Muscle of arm (tissue), 14 donors: ENCODE measurements around the gene EMX1. TPM values are rescaled to one million over a fixed set of nuclear protein-coding genes. Genes with fewer than 3 reads are reported as not detected.

Source experiments
- DNase-seq: peaks from one replicate; pipeline ENCODE4 v3.0.0-alpha.2; 2013
- long read RNA-seq, 11 donors: transcript quantifications; one replicate each; lab custom pipeline, GENCODE V29; 2026
- polyA plus RNA-seq, 12 donors: library from polyadenylated mRNA; unstranded; fragments of 120-200 nt; gene quantifications; one replicate each; pipeline ENCODE4 v1.2.1, GENCODE V29; 2013; ENCODE audit not compliant: insufficient read length in 12 of 12

EMX1 gene
- under 1 TPM in 4 of 12 donors, not detected in 8; 0.10 to 0.27 (median 0.16) TPM for polyA plus RNA-seq
- long read RNA-seq, donor 1: 0 reads
- long read RNA-seq, donor 2: 0 reads
- long read RNA-seq, donor 3: 0 reads
- long read RNA-seq, donor 4: 0 reads
- long read RNA-seq, donor 5: 0 reads
- long read RNA-seq, donor 6: 0 reads
- long read RNA-seq, donor 7: 0 reads
- long read RNA-seq, donor 8: 0 reads
- long read RNA-seq, donor 9: 0 reads
- long read RNA-seq, donor 10: 0 reads
- long read RNA-seq, donor 11: 0 reads

- no peak for DNase-seq
Measured at GRCh38 chr2:72917138-72917876, at the start of gene EMX1. Gene EMX1, plus strand, starts transcription at chr2:72917519. Its CDS starts 334 bp downstream, at chr2:72917853.

DNA sequence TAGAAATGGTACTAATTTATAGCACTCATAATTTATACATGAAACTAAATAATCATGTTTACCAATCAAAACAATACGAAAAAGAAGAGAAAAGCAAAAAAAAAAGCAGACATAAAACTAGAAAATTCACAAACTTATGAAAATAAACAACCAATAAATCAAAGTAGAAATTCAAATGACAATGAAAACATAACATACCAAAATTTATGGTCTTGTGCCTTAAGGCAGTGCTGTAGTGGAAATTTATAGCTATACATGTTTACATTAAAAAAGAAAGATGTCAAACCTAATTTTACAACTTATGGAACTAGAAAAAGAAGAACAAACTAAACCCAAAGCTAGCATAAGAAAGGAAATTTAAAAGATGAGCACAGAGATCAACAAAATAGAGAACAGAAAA, 46.3 kb upstream of the EMX1 start:
- DNase-seq: no peak

DNA sequence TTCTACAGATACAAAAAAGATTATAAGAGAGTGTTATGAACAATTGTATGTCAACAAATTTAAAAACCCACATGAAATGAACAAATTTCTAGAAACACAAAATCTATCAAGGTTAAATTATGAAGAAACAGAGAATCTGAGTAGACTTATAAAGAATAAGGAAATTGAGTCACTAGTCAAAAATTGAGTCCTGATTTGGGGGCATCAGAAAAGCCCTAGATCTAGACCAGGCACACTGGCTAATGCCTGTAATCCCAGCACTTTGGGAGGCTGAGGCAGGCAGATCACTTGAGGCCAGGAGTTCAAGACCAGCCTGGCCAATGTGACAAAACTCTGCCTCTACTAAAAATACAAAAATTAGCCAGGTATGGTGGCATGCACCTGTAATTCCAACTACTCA, 45.4 kb upstream of the EMX1 start:
- no peak for DNase-seq

DNA sequence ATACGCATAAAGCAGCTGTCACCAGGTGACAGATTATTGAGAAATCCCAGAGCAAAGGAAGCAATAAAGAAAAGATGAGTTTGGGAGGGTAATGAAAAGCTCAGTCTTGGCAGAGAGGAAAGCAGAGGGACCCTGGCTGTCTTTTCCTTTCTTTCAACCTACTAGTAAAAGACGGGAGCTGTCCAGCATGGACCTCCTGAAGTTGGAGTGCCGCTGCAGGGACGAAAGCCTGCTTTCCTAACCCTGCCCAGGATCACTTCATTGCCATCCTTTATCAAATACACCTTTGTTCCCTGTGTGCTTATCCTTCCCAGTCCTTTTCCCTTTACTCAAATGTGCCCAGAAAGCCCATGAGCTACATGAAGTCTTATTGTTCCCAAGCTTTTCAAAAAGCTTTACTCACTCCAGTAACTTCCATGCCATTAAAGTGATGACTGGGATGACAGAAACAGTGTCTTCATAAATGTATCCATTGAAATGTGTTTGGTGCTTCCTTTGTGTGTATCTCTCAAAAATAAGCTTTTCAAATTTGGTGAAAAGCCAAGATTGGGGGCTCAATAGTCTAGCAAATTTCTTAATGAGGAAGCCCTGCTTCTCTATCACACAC, 33.9 kb upstream of the EMX1 start:
- peak; percentile 55 for DNase-seq

DNA sequence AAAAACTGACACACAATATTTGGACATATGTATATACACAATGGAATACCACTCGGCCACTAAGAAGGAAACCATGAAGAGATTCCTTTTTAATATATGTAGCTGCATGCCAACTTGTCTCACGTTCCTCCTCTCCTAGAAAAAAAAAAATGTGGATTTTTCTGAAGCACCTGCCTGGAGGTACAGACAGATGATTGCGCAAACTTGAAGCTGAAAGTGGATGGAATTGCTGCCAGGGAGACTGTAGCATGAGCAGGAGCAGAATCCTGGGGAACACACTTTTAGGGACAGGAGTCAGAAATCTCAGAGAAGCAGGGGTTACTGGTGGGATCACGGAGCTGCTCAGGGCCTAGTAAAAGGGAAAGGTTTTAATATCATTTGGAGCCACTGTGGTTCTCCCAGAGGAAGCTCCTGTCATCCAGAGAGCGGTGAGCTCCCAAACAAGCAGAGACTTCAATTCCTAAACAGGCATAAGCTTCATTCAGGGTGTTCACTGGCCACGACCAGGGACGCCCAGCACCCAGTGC, 30.8 kb upstream of the EMX1 start:
- DNase-seq: no peak

- DNase-seq: peak; percentile 13
Measured at GRCh38 chr2:72887032-72887739, 30.1 kb upstream of the EMX1 start, which contains the start of gene SPR. Gene SPR, plus strand, starts transcription at chr2:72887408. Its CDS starts 25 bp downstream, at chr2:72887433.

- DNase-seq: peak; percentile 87
Measured at GRCh38 chr2:72887740-72888437, 29.4 kb upstream of the EMX1 start.

DNA sequence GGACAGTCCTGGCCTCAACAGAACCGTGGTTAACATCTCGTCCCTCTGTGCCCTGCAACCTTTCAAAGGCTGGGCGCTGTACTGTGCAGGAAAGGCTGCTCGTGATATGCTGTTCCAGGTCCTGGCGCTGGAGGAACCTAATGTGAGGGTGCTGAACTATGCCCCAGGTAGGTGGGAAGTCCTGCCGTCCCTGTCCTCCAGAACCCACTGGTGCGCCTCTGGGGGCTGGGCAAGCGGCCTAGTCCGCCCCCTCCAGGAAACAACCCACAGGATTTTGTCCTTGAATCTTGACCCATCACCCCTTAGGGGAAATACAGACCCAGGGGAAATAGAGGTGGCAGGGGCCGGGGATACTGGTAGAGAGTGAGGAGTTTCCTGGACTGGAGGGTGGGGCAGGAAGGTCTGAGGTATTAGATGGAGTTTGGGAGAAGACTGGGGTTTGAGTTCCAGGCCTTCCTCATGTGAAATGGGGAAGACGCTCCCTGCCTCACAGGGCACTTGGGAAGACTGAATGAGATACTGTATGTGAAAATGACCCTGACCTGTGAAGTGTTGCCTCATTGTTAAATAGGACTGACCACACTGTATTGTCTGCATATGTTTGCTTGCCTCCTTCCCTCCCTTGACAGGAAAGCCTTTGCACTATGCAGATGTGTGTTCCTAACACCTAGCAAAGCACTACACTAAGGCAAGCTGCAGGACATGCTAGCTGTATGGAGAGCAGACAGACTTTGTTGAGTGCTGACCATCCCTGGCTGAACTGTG, 28.7 kb upstream of the EMX1 start:
- DNase-seq: no peak

- DNase-seq: no peak
Measured at GRCh38 chr2:72889991-72890390, 27.3 kb upstream of the EMX1 start.

DNA sequence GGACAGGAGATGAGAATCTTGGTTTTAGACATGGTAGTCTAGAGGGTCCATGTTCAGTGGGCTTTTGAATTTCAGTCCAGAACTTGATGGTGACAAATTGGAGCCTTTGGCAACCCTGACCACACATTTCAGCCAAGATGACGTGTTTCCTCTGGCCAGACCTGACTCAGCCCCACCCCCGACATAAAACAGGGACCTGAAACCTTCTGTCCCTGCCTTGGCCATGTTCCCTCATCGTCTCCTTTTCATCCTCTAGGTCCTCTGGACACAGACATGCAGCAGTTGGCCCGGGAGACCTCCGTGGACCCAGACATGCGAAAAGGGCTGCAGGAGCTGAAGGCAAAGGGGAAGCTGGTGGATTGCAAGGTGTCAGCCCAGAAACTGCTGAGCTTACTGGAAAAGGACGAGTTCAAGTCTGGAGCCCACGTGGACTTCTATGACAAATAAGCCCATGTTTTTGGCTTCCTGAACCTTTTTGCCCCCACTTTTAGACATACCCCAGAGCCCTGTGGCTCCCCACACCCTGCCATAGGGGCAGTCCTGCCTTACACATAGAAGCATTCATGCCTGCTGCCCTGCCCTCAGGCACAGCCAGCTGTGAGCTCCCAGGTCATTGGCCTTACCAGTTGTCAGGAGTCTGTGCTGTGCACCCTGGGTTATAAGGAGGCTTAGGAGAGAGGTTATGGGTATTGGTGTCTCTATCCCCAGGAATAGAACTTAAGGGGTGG, 26.1 kb upstream of the EMX1 start:
- no peak for DNase-seq

GRCh38 chr2:72892506-72893173, 24.7 kb upstream of the EMX1 start:
- DNase-seq: peak; percentile 53

GRCh38 chr2:72893594-72894319, 23.6 kb upstream of the EMX1 start:
- DNase-seq: peak; percentile 50

DNA sequence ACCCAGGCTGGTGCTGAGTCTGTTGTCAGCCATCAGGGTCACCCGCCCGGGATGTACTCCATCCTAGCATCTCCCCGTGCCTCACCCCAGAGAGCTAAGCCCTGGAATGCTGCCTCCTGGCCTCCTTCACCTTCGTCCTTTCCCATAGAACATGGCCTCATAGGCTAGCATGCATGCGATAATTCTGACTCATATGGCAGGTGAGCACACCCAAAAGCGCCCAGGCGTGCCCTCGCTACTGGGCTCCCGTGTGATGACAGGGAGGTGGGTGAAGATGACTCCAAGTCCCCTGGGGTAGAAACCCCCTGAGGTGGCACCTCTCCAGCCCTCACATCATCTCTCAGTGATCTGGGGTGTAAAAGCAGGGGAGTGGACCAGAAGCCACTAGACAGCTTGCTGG, 22.8 kb upstream of the EMX1 start:
- no peak for DNase-seq

GRCh38 chr2:72895154-72895553, 22.2 kb upstream of the EMX1 start:
- DNase-seq: no peak

- peak; percentile 54 for DNase-seq
Measured at GRCh38 chr2:72895759-72896281, 21.5 kb upstream of the EMX1 start.

- DNase-seq: no peak
Measured at GRCh38 chr2:72896446-72896845, 20.9 kb upstream of the EMX1 start.

DNA sequence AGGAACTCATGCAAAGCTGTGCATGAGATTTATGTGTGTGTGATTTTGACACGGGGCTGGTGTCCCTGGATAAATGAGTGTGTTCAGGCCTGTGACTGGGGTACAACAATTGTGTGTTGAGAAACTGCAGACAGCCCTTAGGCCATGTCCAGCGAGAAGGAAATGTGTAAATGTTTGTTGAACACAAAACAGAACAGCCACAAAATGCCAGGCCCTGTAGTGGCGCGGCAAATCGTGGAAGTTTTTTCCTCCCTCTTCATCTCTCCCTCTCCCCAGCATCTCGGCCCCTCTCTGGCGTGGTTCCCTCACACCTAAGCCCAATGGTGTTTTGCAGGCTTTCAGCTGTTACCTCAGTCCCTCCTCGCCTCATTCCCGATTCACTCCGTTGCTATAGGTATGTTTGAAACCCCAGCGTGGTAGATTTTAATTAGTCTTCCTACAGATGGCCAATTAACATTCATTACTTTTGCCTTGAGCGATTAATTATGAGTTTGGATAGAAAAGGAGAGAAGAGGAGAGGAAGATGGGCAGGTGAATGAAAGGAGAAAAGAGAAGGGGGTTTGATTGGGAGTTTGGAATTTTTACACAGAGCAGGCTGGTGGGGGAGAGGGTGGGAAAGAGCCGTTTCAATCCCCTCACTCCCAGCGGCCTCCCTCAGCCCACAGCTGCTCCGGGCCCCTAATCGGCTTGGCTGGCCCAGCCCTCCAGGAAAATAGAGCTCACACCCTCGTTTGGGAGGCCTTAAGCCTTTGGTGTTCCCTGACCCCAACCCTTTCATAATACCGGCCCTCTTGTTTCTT, 19.3 kb upstream of the EMX1 start:
- no peak for DNase-seq

- no peak for DNase-seq
Measured at GRCh38 chr2:72898585-72898906, 18.8 kb upstream of the EMX1 start.
